AG04450 (cell line): ENCODE results near the gene ALG10B. TPM values are rescaled to one million over a fixed set of nuclear protein-coding genes. Genes with fewer than 3 reads are reported as not detected.
"Not testable (repeated sequence)": the region's sequence is repeated elsewhere in the genome, so short reads cannot be mapped to it uniquely, and the experiment has no call there.

Experiments used
- CTCF ChIA-PET: fragments of 300-600, 350-600 bp; formaldehyde crosslinking; extraction: SDS; loops from one replicate; lab custom pipeline; 2022; ENCODE audit warnings: antibody characterized with exemption, inconsistent platforms; lab: Charles Lee
- POLR2A ChIA-PET: fragments of 350-600 bp; formaldehyde crosslinking; extraction: SDS; loops from one replicate; lab custom pipeline; 2021; ENCODE audit warnings: antibody characterized with exemption, inconsistent platforms; lab: Yijun Ruan, JAX
- DNase-seq: peaks from one replicate; pipeline ENCODE4 v3.0.0-alpha.2; 2011; ENCODE audit warnings: low read depth, low spot score
- H3K27ac ChIP-seq: one replicate; pipeline ENCODE4 v1.5.1; 2012; ENCODE audit warnings: low read depth, low read length, control low read depth
- H3K27me3 ChIP-seq: one replicate; pipeline ENCODE4 v1.6.0; 2012; ENCODE audit warnings: low read length; ENCODE audit not compliant: control insufficient read depth, insufficient read depth
- H3K4me3 ChIP-seq: 2 replicates; pipeline ENCODE4 v1.5.1; 2011; ENCODE audit warnings: mild to moderate bottlenecking, low read depth, low read length, control low read depth
- H3K9me3 ChIP-seq: 2 replicates; pipeline ENCODE4 v1.5.1; 2012; ENCODE audit warnings: low read length; ENCODE audit not compliant: control insufficient read depth, insufficient read depth
- polyA plus RNA-seq: library from polyadenylated mRNA; depleted of rRNA; stranded (reverse); fragments of >200 nt; gene quantifications from 2 replicates; pipeline ENCODE4 v1.2.3, GENCODE V29; 2011
- TF ChIP-seq, protein P1 (sequence below): IDR thresholded peaks from 2 replicates; pipeline ENCODE4 v1.5.1; 2011; ENCODE audit warnings: low read depth, low read length, control low read depth, inconsistent platforms

ALG10B gene
- polyA plus RNA-seq, 1 experiment = 3.7 TPM

DNA sequence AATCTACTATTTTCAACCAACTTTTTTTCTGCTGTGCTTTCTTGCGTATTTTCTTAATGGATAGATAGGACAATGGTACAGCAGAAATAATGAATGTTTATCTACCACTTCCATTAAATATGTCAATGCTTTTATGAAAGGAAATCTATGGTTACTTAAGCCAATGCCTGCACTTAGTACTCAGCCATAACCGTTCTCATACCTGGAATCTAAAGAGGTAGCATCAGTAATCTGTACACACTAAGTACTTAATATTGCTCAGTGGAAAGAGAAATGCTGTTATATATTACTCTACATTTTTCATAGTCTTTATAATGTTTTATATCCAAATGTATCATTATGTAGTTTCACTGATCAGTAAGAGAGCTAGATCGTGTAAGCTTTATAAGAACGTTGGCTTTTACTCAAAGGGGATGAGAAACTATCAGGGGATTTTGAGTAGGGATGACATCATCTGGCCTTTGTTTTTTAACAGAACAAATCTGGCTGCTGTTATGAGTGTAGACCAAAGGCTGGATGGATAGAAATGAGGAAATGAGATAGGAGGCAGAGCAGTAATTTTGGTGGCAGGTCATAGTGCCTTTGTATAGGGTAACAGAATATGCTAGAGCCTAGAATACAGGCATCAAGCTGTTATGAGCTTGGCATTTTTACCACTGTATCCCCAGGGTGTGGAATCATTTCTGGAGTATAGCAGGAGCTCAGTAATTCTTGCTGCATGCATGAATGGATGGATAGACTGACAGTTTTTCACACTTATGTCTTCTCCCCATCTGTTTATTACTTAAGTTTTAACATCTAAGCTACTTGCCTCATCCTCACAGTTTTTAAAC lies 34.0 kb downstream of the ALG10B start:
- Histone ChIP-seq H3K4me3 (no peak overlapping the region), H3K9me3 (no peaks in the 10 kb centered on the region), H3K27me3 (no peaks in the 10 kb centered on the region), H3K27ac (no peak overlapping the region)
- DNase-seq = no peak
- TF ChIP-seq, protein P1, sequence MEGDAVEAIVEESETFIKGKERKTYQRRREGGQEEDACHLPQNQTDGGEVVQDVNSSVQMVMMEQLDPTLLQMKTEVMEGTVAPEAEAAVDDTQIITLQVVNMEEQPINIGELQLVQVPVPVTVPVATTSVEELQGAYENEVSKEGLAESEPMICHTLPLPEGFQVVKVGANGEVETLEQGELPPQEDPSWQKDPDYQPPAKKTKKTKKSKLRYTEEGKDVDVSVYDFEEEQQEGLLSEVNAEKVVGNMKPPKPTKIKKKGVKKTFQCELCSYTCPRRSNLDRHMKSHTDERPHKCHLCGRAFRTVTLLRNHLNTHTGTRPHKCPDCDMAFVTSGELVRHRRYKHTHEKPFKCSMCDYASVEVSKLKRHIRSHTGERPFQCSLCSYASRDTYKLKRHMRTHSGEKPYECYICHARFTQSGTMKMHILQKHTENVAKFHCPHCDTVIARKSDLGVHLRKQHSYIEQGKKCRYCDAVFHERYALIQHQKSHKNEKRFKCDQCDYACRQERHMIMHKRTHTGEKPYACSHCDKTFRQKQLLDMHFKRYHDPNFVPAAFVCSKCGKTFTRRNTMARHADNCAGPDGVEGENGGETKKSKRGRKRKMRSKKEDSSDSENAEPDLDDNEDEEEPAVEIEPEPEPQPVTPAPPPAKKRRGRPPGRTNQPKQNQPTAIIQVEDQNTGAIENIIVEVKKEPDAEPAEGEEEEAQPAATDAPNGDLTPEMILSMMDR = no peak
- ChIA-PET POLR2A (no interaction called here), CTCF (no interaction called here)

DNA sequence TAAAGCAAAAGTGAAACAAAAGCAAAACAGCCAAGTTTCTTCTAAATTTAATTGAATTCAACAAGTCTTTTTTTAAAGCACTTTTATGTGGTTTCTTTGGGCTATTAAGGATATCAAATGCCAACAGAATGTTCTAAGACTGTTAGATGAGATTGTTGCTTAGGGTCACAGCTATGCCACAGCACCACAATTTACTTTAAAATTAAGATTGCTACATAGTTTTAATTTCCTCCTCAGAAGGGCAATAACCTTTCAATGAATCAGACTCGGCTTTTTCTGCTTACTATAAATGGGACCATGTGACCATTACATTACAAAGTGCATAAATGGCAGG lies 34.6 kb downstream of the ALG10B start:
- H3K9me3 ChIP-seq, H3K4me3 ChIP-seq, H3K27me3 ChIP-seq, POLR2A ChIA-PET, CTCF ChIA-PET, DNase-seq, H3K27ac ChIP-seq: not testable (repeated sequence)

DNA sequence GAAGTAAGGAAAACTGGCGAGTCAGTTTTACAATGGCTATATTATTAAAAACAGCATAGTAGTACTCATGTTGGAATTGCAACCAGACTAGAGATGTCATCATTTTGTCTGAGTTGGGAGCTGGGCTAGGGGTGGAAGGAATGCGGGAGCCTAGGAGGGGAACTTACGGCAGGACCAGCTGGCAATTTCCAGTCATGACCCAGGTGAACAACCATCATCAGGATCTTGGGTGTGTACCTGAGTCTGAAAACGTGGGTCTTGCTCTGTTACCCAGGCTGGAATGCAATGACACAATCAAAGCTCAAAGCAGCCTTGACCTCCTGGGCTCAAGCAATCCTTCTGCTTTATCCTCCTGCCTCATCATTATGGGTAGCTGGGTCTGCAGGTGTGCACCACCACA lies 50.9 kb downstream of the ALG10B start:
- Histone ChIP-seq H3K4me3 (no peak overlapping the region), H3K27ac (no peak overlapping the region), H3K27me3 (no peaks in the 10 kb centered on the region), H3K9me3 (peaks cover 7% of the 10 kb centered on the region)
- TF ChIP-seq, protein P1 = no peak
- no peak for DNase-seq
- ChIA-PET POLR2A (no interaction called here), CTCF (no interaction called here)

DNA sequence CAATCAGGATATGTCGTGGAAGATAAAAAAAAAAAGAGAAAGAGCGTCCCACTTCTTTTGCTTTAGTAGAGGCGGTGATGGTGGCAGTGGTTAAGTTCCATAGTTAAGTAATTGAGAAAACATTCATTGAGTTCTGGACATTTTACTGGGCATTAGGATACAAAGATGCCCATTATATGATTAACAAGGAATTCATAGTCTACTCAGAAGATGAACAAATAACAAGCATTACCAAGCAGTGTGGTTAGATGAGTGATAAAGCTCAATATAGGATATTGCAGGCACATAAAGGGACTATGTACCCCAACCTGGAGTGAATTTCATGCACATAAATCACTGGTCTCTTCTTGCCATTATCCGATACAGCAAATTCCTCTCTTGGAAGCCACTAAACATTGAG lies 53.7 kb downstream of the ALG10B start:
- no peaks in the 10 kb centered on the region for H3K27me3 ChIP-seq
- CTCF ChIA-PET = no interaction called here
- H3K9me3 ChIP-seq = peaks cover 4% of the 10 kb centered on the region; the same call in 1 of the 2 replicates
- POLR2A ChIA-PET = no interaction called here
- H3K4me3 ChIP-seq = no peak overlapping the region
- no peak overlapping the region for H3K27ac ChIP-seq
- no peak for DNase-seq
- TF ChIP-seq, protein P1 = no peak

DNA sequence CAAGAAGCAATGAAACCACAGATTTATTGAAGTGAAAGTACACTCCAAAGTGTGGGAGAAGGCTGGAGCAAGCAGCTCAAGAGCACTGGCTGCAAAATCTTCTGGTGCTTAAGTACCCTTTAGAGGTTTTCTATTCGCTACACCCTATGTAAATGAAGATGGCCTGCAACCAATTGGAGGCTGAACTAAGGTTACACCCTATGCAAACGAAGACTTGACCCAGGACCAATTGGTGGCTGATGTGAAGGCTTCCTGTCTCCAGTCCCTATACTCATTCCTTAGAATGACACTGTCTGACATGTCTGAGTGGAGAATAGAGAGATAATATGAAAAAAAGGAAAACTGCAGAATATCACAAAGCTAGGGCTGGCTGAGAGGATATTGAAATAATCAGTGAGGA lies 57.2 kb downstream of the ALG10B start:
- no peaks in the 10 kb centered on the region for H3K9me3 ChIP-seq
- no peak for DNase-seq
- ChIA-PET CTCF (no interaction called here), POLR2A (no interaction called here)
- TF ChIP-seq, protein P1 = no peak
- no peaks in the 10 kb centered on the region for H3K27me3 ChIP-seq
- no peak overlapping the region for H3K27ac ChIP-seq
- no peak overlapping the region for H3K4me3 ChIP-seq
